ENCODE results near the gene GRM8.

The GRM8 gene

DNA sequence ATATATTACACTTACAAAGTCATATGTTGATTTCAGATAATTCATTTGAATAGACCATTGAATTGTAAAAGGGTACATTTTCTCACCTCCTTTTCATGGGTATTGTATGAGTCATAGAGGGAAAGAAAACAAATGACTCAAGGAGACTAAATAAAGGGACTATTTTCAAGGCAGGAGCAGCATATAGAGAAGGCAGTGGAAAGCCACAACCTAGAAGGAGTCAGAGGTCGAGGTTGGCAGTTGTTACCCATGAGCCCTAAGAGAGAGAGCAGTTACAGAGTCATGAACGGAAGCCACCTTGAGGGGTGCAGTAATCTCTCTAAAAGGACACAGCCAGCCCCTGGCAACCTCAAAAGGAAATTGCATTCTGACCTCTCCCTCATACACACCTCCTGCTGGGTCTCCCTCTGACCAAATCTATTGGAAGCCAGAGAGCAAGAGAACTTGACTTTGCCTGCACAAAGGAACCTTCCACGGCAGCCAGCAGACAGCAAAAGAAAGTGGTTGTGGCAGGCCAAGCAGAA, 137.9 kb downstream of the GRM8 start:
- Histone ChIP-seq H3K4me3 (ENCODE audit: insufficient read length, low read depth) (no peak overlapping the region), H3K9ac (ENCODE audit: insufficient read length, low read depth) (no peak overlapping the region), H3K36me3 (ENCODE audit: insufficient read depth, insufficient read length, low read length) (no peaks in the 10 kb centered on the region), H3K27me3 (ENCODE audit: insufficient read depth, insufficient read length) (no peaks in the 10 kb centered on the region), H3K4me1 (ENCODE audit: insufficient read depth, insufficient read length) (no peaks in the 10 kb centered on the region), H3K9me3 (ENCODE audit: insufficient read depth, low read length) (no peaks in the 10 kb centered on the region)
- no peak for DNase-seq (ENCODE audit: low read depth, low spot score)
- TF ChIP-seq ZNF274 (IDR thresholded peaks at IDR 0.05; ENCODE audit: low read depth, low read length) (no peak), SUZ12 (IDR thresholded peaks at IDR 0.05; ENCODE audit: extremely low read depth, insufficient read depth, insufficient read length) (no peak), YY1 (IDR thresholded peaks at IDR 0.05; ENCODE audit: insufficient read depth, insufficient read length) (no peak)

DNA sequence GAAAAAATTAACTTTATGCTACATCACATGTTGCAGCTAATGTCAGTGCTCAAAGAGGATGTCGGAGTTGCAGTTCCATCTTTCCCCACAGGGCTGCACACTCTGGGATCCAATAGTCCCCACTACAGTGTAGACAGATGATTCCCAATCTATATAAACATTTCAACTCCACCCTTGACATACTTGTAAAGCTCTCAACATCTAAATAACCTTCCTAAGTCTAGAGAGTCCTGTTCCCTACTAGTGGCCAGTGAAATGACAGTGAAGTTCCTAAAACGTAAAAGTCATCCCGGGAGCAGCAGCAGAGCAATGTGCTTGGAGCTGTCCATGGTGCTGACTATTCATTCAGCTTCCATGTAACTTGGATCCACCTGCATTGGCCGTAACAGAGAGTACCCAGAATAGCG, 145.1 kb downstream of the GRM8 start:
- H3K9ac ChIP-seq (ENCODE audit: insufficient read length, low read depth) = no peak overlapping the region
- DNase-seq (ENCODE audit: low read depth, low spot score) = peak; percentile 79
- TF ChIP-seq YY1 (IDR thresholded peaks at IDR 0.05; ENCODE audit: insufficient read depth, insufficient read length) (no peak), SUZ12 (IDR thresholded peaks at IDR 0.05; ENCODE audit: extremely low read depth, insufficient read depth, insufficient read length) (no peak), ZNF274 (IDR thresholded peaks at IDR 0.05; ENCODE audit: low read depth, low read length) (no peak)

DNA sequence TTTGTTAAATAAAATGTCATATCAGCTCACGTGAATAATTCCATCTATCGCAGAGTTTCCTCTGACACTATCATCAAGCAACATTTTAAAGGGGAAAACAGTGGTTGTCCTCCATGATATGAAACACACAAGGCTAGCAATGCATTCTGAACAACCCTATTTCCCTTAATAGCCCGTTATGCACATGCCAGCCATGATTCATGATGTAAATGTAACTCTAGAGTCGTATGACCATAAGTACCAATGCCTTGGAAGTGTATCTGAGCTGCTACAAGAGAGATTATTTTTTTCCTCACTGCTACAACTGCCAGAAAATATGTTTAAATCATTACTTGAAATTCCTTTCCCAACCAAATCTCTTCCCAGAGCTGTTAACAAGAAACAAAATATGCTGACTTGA, 159.4 kb downstream of the GRM8 start:
- no peak for TF ChIP-seq ZNF274 (IDR thresholded peaks at IDR 0.05; ENCODE audit: low read depth, low read length)
- Histone ChIP-seq H3K9ac (ENCODE audit: insufficient read length, low read depth) (no peak overlapping the region), H3K27me3 (ENCODE audit: insufficient read depth, insufficient read length) (no peaks in the 10 kb centered on the region), H3K4me3 (ENCODE audit: insufficient read length, low read depth) (no peak overlapping the region), H3K9me3 (ENCODE audit: insufficient read depth, low read length) (no peaks in the 10 kb centered on the region), H3K4me1 (ENCODE audit: insufficient read depth, insufficient read length) (no peaks in the 10 kb centered on the region), H3K36me3 (ENCODE audit: insufficient read depth, insufficient read length, low read length) (no peaks in the 10 kb centered on the region)
- no peak for DNase-seq (ENCODE audit: low read depth, low spot score)

More for the DNA sequence above, 145.1 kb downstream of the GRM8 start:
- H3K4me3 ChIP-seq (ENCODE audit: insufficient read length, low read depth) = no peak overlapping the region
- no peaks in the 10 kb centered on the region for H3K9me3 ChIP-seq (ENCODE audit: insufficient read depth, low read length)
- H3K36me3 ChIP-seq (ENCODE audit: insufficient read depth, insufficient read length, low read length) = no peaks in the 10 kb centered on the region
- no peaks in the 10 kb centered on the region for H3K4me1 ChIP-seq (ENCODE audit: insufficient read depth, insufficient read length)
- H3K27me3 ChIP-seq (ENCODE audit: insufficient read depth, insufficient read length) = no peaks in the 10 kb centered on the region

DNA sequence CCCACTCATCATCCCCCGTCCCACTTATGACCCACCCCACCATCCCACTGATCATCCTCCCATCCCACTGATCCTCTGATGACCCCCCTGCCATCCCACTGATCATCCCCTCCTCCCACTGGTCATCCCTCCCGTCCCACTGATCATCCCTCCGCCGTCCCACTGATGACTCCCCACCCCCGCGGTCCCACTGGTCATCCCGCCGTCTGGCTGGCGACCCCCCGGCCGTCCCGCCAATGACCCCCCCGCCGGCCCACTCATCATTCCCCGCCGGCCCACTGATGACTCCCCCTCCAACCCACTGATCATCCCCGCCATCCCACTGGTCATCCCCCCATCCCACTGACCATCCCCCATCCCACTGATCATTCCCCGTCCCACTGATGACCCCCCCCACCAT, 161.1 kb downstream of the GRM8 start:
- no peaks in the 10 kb centered on the region for H3K36me3 ChIP-seq (ENCODE audit: insufficient read depth, insufficient read length, low read length)
- no peak overlapping the region for H3K4me3 ChIP-seq (ENCODE audit: insufficient read length, low read depth)
- no peaks in the 10 kb centered on the region for H3K4me1 ChIP-seq (ENCODE audit: insufficient read depth, insufficient read length)
- no peaks in the 10 kb centered on the region for H3K9me3 ChIP-seq (ENCODE audit: insufficient read depth, low read length)
- DNase-seq (ENCODE audit: low read depth, low spot score) = no peak
- H3K27me3 ChIP-seq (ENCODE audit: insufficient read depth, insufficient read length) = no peaks in the 10 kb centered on the region
- H3K9ac ChIP-seq (ENCODE audit: insufficient read length, low read depth) = no peak overlapping the region
- no peak for TF ChIP-seq SUZ12 (IDR thresholded peaks at IDR 0.05; ENCODE audit: extremely low read depth, insufficient read depth, insufficient read length)
- TF ChIP-seq ZNF274 (IDR thresholded peaks at IDR 0.05; ENCODE audit: low read depth, low read length) = no peak
- TF ChIP-seq YY1 (IDR thresholded peaks at IDR 0.05; ENCODE audit: insufficient read depth, insufficient read length) = no peak

DNA sequence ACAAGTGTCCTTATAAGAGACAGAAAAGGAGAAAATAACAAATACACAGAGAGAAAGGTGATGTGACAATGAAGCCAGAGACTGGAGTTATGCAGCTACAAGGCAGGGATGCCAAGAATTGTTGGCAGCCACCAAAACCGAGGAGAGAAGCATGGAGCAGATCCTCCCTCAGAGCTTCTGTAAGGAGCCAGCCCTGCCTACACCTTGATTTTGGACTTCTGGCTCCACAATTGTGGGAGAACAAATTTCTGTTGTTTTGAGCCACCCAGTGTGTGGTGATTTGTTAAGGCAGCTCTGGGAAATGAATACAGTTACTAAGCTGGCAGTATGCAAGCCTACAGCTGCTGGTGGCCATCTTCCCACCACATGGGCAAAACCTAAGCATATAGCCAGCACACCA, 163.6 kb downstream of the GRM8 start:
- no peaks in the 10 kb centered on the region for H3K27me3 ChIP-seq (ENCODE audit: insufficient read depth, insufficient read length)
- H3K36me3 ChIP-seq (ENCODE audit: insufficient read depth, insufficient read length, low read length) = no peaks in the 10 kb centered on the region
- H3K9ac ChIP-seq (ENCODE audit: insufficient read length, low read depth) = no peak overlapping the region
- TF ChIP-seq YY1 (IDR thresholded peaks at IDR 0.05; ENCODE audit: insufficient read depth, insufficient read length) (no peak), ZNF274 (IDR thresholded peaks at IDR 0.05; ENCODE audit: low read depth, low read length) (no peak), SUZ12 (IDR thresholded peaks at IDR 0.05; ENCODE audit: extremely low read depth, insufficient read depth, insufficient read length) (no peak)
- no peaks in the 10 kb centered on the region for H3K9me3 ChIP-seq (ENCODE audit: insufficient read depth, low read length)
- no peak overlapping the region for H3K4me3 ChIP-seq (ENCODE audit: insufficient read length, low read depth)
- no peak for DNase-seq (ENCODE audit: low read depth, low spot score)
- H3K4me1 ChIP-seq (ENCODE audit: insufficient read depth, insufficient read length) = no peaks in the 10 kb centered on the region

DNA sequence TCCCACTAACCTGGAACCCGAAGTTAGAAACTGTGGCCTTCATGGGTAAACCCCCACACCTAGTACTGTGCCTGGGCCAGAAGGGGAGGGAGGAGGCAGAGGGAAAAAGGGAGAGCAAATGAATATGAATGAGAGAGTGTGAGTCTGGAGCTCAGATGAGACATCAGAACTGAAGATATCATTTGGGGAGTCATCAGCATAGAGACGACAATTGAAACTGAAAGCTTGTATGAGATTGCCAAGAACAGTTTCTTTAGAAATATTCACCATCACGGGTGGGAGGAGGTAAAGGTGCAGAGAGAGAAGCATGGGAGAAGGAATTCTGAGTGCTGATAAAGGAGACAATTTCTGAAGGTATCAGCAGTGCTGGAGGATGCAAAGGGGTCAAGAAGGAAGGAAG, 171.2 kb downstream of the GRM8 start:
- DNase-seq (ENCODE audit: low read depth, low spot score) = no peak

DNA sequence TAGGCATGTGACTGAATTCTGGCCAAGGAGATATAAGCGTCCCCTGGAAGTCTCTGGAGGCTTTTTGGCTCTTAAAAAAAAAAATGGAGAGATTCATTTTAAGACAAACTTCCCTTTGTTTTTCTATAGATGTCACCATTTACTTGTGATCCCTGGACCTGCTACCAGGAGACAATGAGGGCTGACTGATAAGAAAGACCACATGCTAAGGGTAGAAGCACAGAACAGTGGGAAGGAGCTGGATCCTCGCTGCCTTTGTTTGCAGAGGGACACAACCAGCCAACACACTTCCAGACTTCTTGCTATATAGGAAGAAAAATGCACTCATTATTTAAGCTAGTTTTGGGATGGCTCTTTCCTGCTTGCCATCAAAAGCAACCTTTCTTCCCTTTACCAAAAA, 172.2 kb downstream of the GRM8 start:
- Histone ChIP-seq H3K27me3 (ENCODE audit: insufficient read depth, insufficient read length) (no peaks in the 10 kb centered on the region), H3K4me3 (ENCODE audit: insufficient read length, low read depth) (no peak overlapping the region), H3K4me1 (ENCODE audit: insufficient read depth, insufficient read length) (no peaks in the 10 kb centered on the region), H3K36me3 (ENCODE audit: insufficient read depth, insufficient read length, low read length) (no peaks in the 10 kb centered on the region), H3K9me3 (ENCODE audit: insufficient read depth, low read length) (no peaks in the 10 kb centered on the region), H3K9ac (ENCODE audit: insufficient read length, low read depth) (no peak overlapping the region)
- TF ChIP-seq SUZ12 (IDR thresholded peaks at IDR 0.05; ENCODE audit: extremely low read depth, insufficient read depth, insufficient read length) (no peak), ZNF274 (IDR thresholded peaks at IDR 0.05; ENCODE audit: low read depth, low read length) (no peak), YY1 (IDR thresholded peaks at IDR 0.05; ENCODE audit: insufficient read depth, insufficient read length) (no peak)
- DNase-seq (ENCODE audit: low read depth, low spot score) = no peak

More for the DNA sequence above, 171.2 kb downstream of the GRM8 start:
- no peaks in the 10 kb centered on the region for H3K4me1 ChIP-seq (ENCODE audit: insufficient read depth, insufficient read length)
- H3K9ac ChIP-seq (ENCODE audit: insufficient read length, low read depth) = no peak overlapping the region
- H3K27me3 ChIP-seq (ENCODE audit: insufficient read depth, insufficient read length) = no peaks in the 10 kb centered on the region
- no peak overlapping the region for H3K4me3 ChIP-seq (ENCODE audit: insufficient read length, low read depth)
- H3K36me3 ChIP-seq (ENCODE audit: insufficient read depth, insufficient read length, low read length) = no peaks in the 10 kb centered on the region
- no peaks in the 10 kb centered on the region for H3K9me3 ChIP-seq (ENCODE audit: insufficient read depth, low read length)
- TF ChIP-seq YY1 (IDR thresholded peaks at IDR 0.05; ENCODE audit: insufficient read depth, insufficient read length) (no peak), SUZ12 (IDR thresholded peaks at IDR 0.05; ENCODE audit: extremely low read depth, insufficient read depth, insufficient read length) (no peak), ZNF274 (IDR thresholded peaks at IDR 0.05; ENCODE audit: low read depth, low read length) (no peak)

DNA sequence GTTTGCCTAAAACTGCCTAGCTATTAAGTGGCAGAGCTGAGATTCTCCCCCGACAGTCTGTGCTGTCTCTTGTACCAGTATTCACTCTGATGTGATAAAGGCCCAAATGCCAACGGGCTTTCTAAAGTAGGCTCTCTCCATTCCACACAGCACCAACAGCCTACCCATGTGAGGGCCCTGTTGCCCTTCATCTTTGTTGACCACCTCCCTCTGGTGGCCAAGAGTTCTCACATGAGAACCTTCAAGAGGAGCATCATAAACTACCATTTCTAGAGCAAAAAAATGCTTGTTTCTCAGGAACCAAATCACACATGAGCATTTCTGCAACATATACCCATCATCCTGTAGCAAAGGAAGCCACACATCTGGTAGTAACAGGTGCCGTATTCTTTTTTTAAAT, 185.8 kb downstream of the GRM8 start:
- no peaks in the 10 kb centered on the region for H3K36me3 ChIP-seq (ENCODE audit: insufficient read depth, insufficient read length, low read length)
- peak; percentile 5 for DNase-seq (ENCODE audit: low read depth, low spot score)
- H3K4me1 ChIP-seq (ENCODE audit: insufficient read depth, insufficient read length) = no peaks in the 10 kb centered on the region
- TF ChIP-seq SUZ12 (IDR thresholded peaks at IDR 0.05; ENCODE audit: extremely low read depth, insufficient read depth, insufficient read length) (no peak), ZNF274 (IDR thresholded peaks at IDR 0.05; ENCODE audit: low read depth, low read length) (no peak), YY1 (IDR thresholded peaks at IDR 0.05; ENCODE audit: insufficient read depth, insufficient read length) (no peak)
- H3K4me3 ChIP-seq (ENCODE audit: insufficient read length, low read depth) = no peak overlapping the region
- no peaks in the 10 kb centered on the region for H3K27me3 ChIP-seq (ENCODE audit: insufficient read depth, insufficient read length)
- no peaks in the 10 kb centered on the region for H3K9me3 ChIP-seq (ENCODE audit: insufficient read depth, low read length)
- H3K9ac ChIP-seq (ENCODE audit: insufficient read length, low read depth) = no peak overlapping the region
